A549 (cell line): Measurements from ENCODE around the gene HIGD1B. TPM values are rescaled to one million over a fixed set of nuclear protein-coding genes. Genes with fewer than 3 reads are reported as not detected.

ENCODE experiments used
- ATAC-seq, 2 experiments: fragments of 200-7000 bp in 1 of 2; fragments of >200 bp in 1 of 2; cut with Nextera tagmentation in 1 of 2; cut with Tn5 transposase in 1 of 2; 3 replicates each; pipeline versions ENCODE4 v1.8.0 to v1.9.1; 2018 to 2020; ENCODE audit warnings: mild to moderate bottlenecking in 1 of 2, moderate library complexity in 1 of 2
- CTCF ChIA-PET: fragments of 300-600 bp; sonication (Branson Sonifier 250); formaldehyde crosslinking; extraction: SDS; loops from one replicate; lab custom pipeline; 2021; ENCODE audit warnings: antibody characterized with exemption, inconsistent platforms; lab: Yijun Ruan, JAX
- POLR2A ChIA-PET: fragments of 350-600 bp; formaldehyde crosslinking; extraction: SDS; loops from one replicate; lab custom pipeline; 2021; ENCODE audit warnings: antibody characterized with exemption, inconsistent platforms; lab: Yijun Ruan, JAX
- DNase-seq, 2 experiments: peaks; one replicate each; pipeline versions ENCODE4 v3.0.0 to v3.0.0-alpha.2; 2011 to 2016; ENCODE audit warnings: low read depth in 1 of 2, low spot score in 1 of 2
- FAIRE-seq: peaks from 2 replicates; lab custom pipeline; 2011; peaks lifted over from hg19 to GRCh38; lab: Jason Lieb, UNC
- H3K27ac ChIP-seq, 2 experiments: fragments of >200 bp; sonication (Bioruptor Twin); formaldehyde crosslinking; 3 replicates each; pipeline ENCODE4 v1.5.1; 2016 to 2017
- H3K4me1 ChIP-seq: fragments of >200 bp; sonication (Bioruptor Twin); formaldehyde crosslinking; 3 replicates; pipeline ENCODE4 v1.6.1; 2016
- H3K4me2 ChIP-seq: fragments of >200 bp; sonication (Bioruptor Twin); formaldehyde crosslinking; 3 replicates; pipeline ENCODE4 v1.6.1; 2016
- H3K4me3 ChIP-seq: fragments of >200 bp; sonication (Bioruptor Twin); formaldehyde crosslinking; 3 replicates; pipeline ENCODE4 v1.5.1; 2016
- H3K9me3 ChIP-seq: fragments of >200 bp; sonication (Bioruptor Twin); formaldehyde crosslinking; 3 replicates; pipeline ENCODE4 v1.6.1; 2016
- CBX2 ChIP-seq: fragments of 200-600 bp; sonication (generic); IDR thresholded peaks from 2 replicates; pipeline ENCODE4 v1.6.1; 2016; ENCODE audit warnings: low read depth, mild to moderate bottlenecking, borderline replicate concordance
- CEBPB ChIP-seq, 2 experiments: fragments of >200 bp in 1 of 2; sonication (Bioruptor Twin) in 1 of 2; formaldehyde crosslinking in 1 of 2; IDR thresholded peaks; 2 replicates each; pipeline ENCODE4 v1.6.1; 2012 to 2016
- CHD4 ChIP-seq: fragments of 200-600 bp; sonication (generic); IDR thresholded peaks from 2 replicates; pipeline ENCODE4 v1.6.1; 2016; ENCODE audit warnings: antibody characterized with exemption, mild to moderate bottlenecking, borderline replicate concordance
- EHF ChIP-seq: fragments of 250-450 bp; sonication (Bioruptor Pico); IDR thresholded peaks from 2 replicates; pipeline ENCODE4 v1.5.0; 2020; ENCODE audit warnings: mild to moderate bottlenecking
- EHMT2 ChIP-seq: fragments of 200-600 bp; sonication (generic); IDR thresholded peaks from 2 replicates; pipeline ENCODE4 v1.6.1; 2016; ENCODE audit warnings: antibody characterized with exemption, low read depth, mild to moderate bottlenecking, moderate library complexity
- ELK1 ChIP-seq: fragments of 150-350 bp; IDR thresholded peaks from 2 replicates; pipeline ENCODE4 v1.6.1; 2014; ENCODE audit warnings: low read depth, mild to moderate bottlenecking, low read length
- EP300 ChIP-seq, 2 experiments: fragments of >200 bp; sonication (Bioruptor Twin); formaldehyde crosslinking; IDR thresholded peaks; 2 replicates in 1 of 2; 3 replicates in 1 of 2; pipeline ENCODE4 v1.6.1; 2016 to 2017
- HEYL ChIP-seq: fragments of 250-450 bp; sonication (Bioruptor Pico); IDR thresholded peaks from 2 replicates; pipeline ENCODE4 v1.8.0; 2021; ENCODE audit warnings: mild to moderate bottlenecking, moderate library complexity
- HMGXB4 ChIP-seq: fragments of 250-450 bp; sonication (Bioruptor Pico); IDR thresholded peaks from 2 replicates; pipeline ENCODE4 v1.5.0; 2021; ENCODE audit warnings: mild to moderate bottlenecking, moderate library complexity, borderline replicate concordance
- JUN ChIP-seq, 2 experiments: fragments of >200 bp; sonication (Bioruptor Twin); formaldehyde crosslinking; IDR thresholded peaks; 2 replicates in 1 of 2; 3 replicates in 1 of 2; pipeline ENCODE4 v1.6.1; 2016 to 2017
- JUNB ChIP-seq: fragments of >200 bp; sonication (Bioruptor Twin); formaldehyde crosslinking; IDR thresholded peaks from 2 replicates; pipeline ENCODE4 v1.6.1; 2016
- KDM1A ChIP-seq: fragments of 200-600 bp; sonication (generic); IDR thresholded peaks from 2 replicates; pipeline ENCODE4 v1.6.1; 2016; ENCODE audit warnings: low read depth, mild to moderate bottlenecking
- KDM5A ChIP-seq: fragments of 200-600 bp; sonication (generic); IDR thresholded peaks from 2 replicates; pipeline ENCODE4 v1.6.1; 2016; ENCODE audit warnings: antibody characterized with exemption, mild to moderate bottlenecking
- NFE2L2 ChIP-seq: fragments of 150-350 bp; conservative IDR thresholded peaks from 2 replicates; pipeline ENCODE4 v1.6.1; 2014; ENCODE audit warnings: low read length
- NR3C1 ChIP-seq: fragments of >200 bp; sonication (Bioruptor Twin); formaldehyde crosslinking; IDR thresholded peaks from 3 replicates; pipeline ENCODE4 v1.6.1; 2017
- POLR2A ChIP-seq: IDR thresholded peaks from 2 replicates; pipeline ENCODE4 v1.6.1; 2012; ENCODE audit warnings: mild to moderate bottlenecking, low read length
- RARB ChIP-seq: fragments of 250-450 bp; sonication (Bioruptor Pico); IDR thresholded peaks from 2 replicates; pipeline ENCODE4 v1.8.0; 2021; ENCODE audit warnings: mild to moderate bottlenecking, moderate library complexity
- REST ChIP-seq: fragments of 200-600 bp; sonication (generic); IDR thresholded peaks from 2 replicates; pipeline ENCODE4 v1.6.1; 2016; ENCODE audit warnings: antibody characterized with exemption, mild to moderate bottlenecking, moderate library complexity
- TFCP2L1 ChIP-seq: fragments of 250-450 bp; sonication (Bioruptor Pico); IDR thresholded peaks from 2 replicates; pipeline ENCODE4 v1.5.0; 2021; ENCODE audit warnings: mild to moderate bottlenecking
- ZC3H11A ChIP-seq: fragments of 450-650 bp; IDR thresholded peaks from 2 replicates; pipeline ENCODE4 v1.6.1; 2014; ENCODE audit warnings: antibody characterized with exemption, mild to moderate bottlenecking
- WGBS: methylation state at CpG from one replicate; pipeline ENCODE4 v1.1.6; 2017; ENCODE audit errors: missing lambda C conversion rate; 5-methylcytosine and 5-hydroxymethylcytosine counted together
- polyA plus RNA-seq, 4 experiments: library from polyadenylated mRNA; depleted of rRNA in 3 of 4; stranded (reverse); fragments of >200 nt; fragmentation: RNase III in 1 of 4; extraction: RNeasy Plus Mini Kit Qiagen cat#74134 plus additional on column Dnase treatment in 1 of 4; gene quantifications; 2 replicates in 3 of 4; 3 replicates in 1 of 4; pipeline ENCODE4 v1.2.3, GENCODE V29; 2011 to 2017
- TF ChIP-seq, protein P1 (sequence below): fragments of 250-450 bp; sonication (Bioruptor Pico); IDR thresholded peaks from 2 replicates; pipeline ENCODE4 v1.5.0; 2020; ENCODE audit warnings: low read depth, mild to moderate bottlenecking, moderate library complexity
- TF ChIP-seq, protein P2 (sequence below): fragments of 450-650 bp; IDR thresholded peaks from 2 replicates; pipeline ENCODE4 v1.6.1; 2014; ENCODE audit warnings: antibody characterized with exemption
- TF ChIP-seq, protein P3 (sequence below): fragments of >200 bp; sonication (Bioruptor Twin); formaldehyde crosslinking; IDR thresholded peaks from 2 replicates; pipeline ENCODE4 v1.6.1; 2016
- TF ChIP-seq, protein P4 (sequence below): IDR thresholded peaks from 2 replicates; pipeline ENCODE4 v1.6.1; 2012; ENCODE audit warnings: low read depth, borderline replicate concordance

Gene HIGD1B
- polyA plus RNA-seq, 2 of the 4 experiments (the other 2 are of a cell fraction): not detected

DNA sequence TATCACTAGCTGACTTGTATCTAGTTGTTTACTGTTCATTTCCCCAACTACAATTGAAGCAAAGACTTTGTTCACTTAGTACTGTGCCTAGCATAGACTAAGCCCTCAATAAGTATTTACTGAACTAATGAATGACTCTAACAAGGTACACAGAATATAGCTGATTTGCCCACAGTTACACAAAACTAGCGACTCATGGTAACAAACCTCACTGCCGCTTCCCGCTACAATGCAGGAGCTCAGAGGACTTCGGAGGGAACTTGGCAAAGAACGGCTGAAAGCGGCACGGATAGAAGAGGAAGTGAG is 51.0 kb downstream of the HIGD1B start:
- no peaks in the 10 kb centered on the region for H3K9me3 ChIP-seq
- DNase-seq (peak in 1 of 2 experiments; percentile 54), FAIRE-seq (peak; percentile 76), ATAC-seq (no peak)
- H3K4me1 ChIP-seq: peaks cover 37% of the 10 kb centered on the region
- WGBS: under 1% methylated on average over 7 of the region's 7 CpGs
- peak overlapping the region; percentile 65 for H3K4me3 ChIP-seq
- peak overlapping the region; percentile 85 for H3K4me2 ChIP-seq
- ChIA-PET CTCF (interaction anchor here (0.8 to 18.5 kb wide), 12 partner anchors 9 to 201 kb away, joined by 3 to 223 read pairs (median 5); partner anchors contain the start of gene GFAP), POLR2A (interaction anchor here (1.0 to 4.7 kb wide), 8 partner anchors 9 to 163 kb away, joined by 3 to 18 read pairs (median 5); partner anchors contain the start of gene NMT1)
- peak overlapping the region; percentile 87 to 96 for H3K27ac ChIP-seq
- TF ChIP-seq NFE2L2: no peak
- TF ChIP-seq HEYL (CRISPR knock-in tag): no peak
- TF ChIP-seq HMGXB4 (CRISPR knock-in tag): no peak
- TF ChIP-seq, protein P1, sequence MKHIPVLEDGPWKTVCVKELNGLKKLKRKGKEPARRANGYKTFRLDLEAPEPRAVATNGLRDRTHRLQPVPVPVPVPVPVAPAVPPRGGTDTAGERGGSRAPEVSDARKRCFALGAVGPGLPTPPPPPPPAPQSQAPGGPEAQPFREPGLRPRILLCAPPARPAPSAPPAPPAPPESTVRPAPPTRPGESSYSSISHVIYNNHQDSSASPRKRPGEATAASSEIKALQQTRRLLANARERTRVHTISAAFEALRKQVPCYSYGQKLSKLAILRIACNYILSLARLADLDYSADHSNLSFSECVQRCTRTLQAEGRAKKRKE (CRISPR knock-in tag): no peak
- TF ChIP-seq, protein P2, sequence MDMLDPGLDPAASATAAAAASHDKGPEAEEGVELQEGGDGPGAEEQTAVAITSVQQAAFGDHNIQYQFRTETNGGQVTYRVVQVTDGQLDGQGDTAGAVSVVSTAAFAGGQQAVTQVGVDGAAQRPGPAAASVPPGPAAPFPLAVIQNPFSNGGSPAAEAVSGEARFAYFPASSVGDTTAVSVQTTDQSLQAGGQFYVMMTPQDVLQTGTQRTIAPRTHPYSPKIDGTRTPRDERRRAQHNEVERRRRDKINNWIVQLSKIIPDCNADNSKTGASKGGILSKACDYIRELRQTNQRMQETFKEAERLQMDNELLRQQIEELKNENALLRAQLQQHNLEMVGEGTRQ: no peak
- TF ChIP-seq JUNB: no peak
- no peak for TF ChIP-seq EHF (CRISPR knock-in tag)
- no peak for TF ChIP-seq EP300 (IDR thresholded peaks at IDR 0.05)
- TF ChIP-seq ZC3H11A: no peak
- no peak for TF ChIP-seq TFCP2L1 (CRISPR knock-in tag)

GRCh38 chr17:44899074-44899782 is 51.5 kb downstream of the HIGD1B start, which contains the start of gene EFTUD2:
TSS of gene EFTUD2 (minus strand) at chr17:44899445. CDS start at chr17:44894521, 4,924 bp downstream.
- Histone ChIP-seq H3K9me3 (no peaks in the 10 kb centered on the region), H3K4me1 (peaks cover 37% of the 10 kb centered on the region), H3K4me3 (peak within 1 kb of the TSS; percentile 65), H3K27ac (peak within 1 kb of the TSS; percentile 87 to 96), H3K4me2 (peak within 1 kb of the TSS; percentile 85)
- ChIA-PET POLR2A (interaction anchor here (0.7 to 4.7 kb wide), 11 partner anchors 8 to 249 kb away, joined by 3 to 18 read pairs (median 5); partner anchors contain the start of genes C1QL1, HEXIM1 and NMT1), CTCF (interaction anchor here (0.9 to 18.5 kb wide), 14 partner anchors 8 to 237 kb away, joined by 3 to 223 read pairs (median 4); partner anchors contain the start of genes ACBD4 and GFAP)
- peak; percentile 80 for FAIRE-seq
- peak; percentile 94 to 96 for DNase-seq
- WGBS: under 1% methylated on average over 54 of the region's 54 CpGs
- peak; percentile 83 to 85 for ATAC-seq
- TF ChIP-seq CEBPB (IDR thresholded peaks at IDR 0.05): no peak; a peak in 1 of 4 replicates
- TF ChIP-seq NR3C1: no peak
- no peak for TF ChIP-seq RARB
- TF ChIP-seq EHMT2: no peak
- TF ChIP-seq KDM5A: peak; percentile 83
- TF ChIP-seq, protein P3, sequence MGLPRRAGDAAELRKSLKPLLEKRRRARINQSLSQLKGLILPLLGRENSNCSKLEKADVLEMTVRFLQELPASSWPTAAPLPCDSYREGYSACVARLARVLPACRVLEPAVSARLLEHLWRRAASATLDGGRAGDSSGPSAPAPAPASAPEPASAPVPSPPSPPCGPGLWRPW: no peak
- peak in 1 of 2 experiments; percentile 25; a peak in 1 of 5 replicates for TF ChIP-seq EP300 (IDR thresholded peaks at IDR 0.05)
- no peak; the same call in 1 of the 2 replicates for TF ChIP-seq REST
- TF ChIP-seq KDM1A: no peak
- TF ChIP-seq, protein P1 (CRISPR knock-in tag): no peak
- no peak for TF ChIP-seq CBX2
- TF ChIP-seq CHD4: no peak
- TF ChIP-seq ELK1: no peak
- peak; percentile 85 for TF ChIP-seq POLR2A
- TF ChIP-seq, protein P4, sequence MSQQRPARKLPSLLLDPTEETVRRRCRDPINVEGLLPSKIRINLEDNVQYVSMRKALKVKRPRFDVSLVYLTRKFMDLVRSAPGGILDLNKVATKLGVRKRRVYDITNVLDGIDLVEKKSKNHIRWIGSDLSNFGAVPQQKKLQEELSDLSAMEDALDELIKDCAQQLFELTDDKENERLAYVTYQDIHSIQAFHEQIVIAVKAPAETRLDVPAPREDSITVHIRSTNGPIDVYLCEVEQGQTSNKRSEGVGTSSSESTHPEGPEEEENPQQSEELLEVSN: peak; percentile 90
- TF ChIP-seq JUN (IDR thresholded peaks at IDR 0.05): peak; percentile 95 to 98
